GM18505 (cell line): ENCODE results near the gene ZNF837.

Experiments used
- ATAC-seq: cut with Tn5 transposase; IDR thresholded peaks from one replicate; pipeline ENCODE4 v1.9.1; 2021; ENCODE audit not compliant: unreplicated experiment
- POLR2A ChIP-seq: IDR thresholded peaks from 4 replicates; pipeline ENCODE4 v1.6.1; 2011; ENCODE audit warnings: borderline replicate concordance; ENCODE audit not compliant: insufficient read depth, insufficient read length; ENCODE audit errors: extremely low read depth

Gene ZNF837

DNA sequence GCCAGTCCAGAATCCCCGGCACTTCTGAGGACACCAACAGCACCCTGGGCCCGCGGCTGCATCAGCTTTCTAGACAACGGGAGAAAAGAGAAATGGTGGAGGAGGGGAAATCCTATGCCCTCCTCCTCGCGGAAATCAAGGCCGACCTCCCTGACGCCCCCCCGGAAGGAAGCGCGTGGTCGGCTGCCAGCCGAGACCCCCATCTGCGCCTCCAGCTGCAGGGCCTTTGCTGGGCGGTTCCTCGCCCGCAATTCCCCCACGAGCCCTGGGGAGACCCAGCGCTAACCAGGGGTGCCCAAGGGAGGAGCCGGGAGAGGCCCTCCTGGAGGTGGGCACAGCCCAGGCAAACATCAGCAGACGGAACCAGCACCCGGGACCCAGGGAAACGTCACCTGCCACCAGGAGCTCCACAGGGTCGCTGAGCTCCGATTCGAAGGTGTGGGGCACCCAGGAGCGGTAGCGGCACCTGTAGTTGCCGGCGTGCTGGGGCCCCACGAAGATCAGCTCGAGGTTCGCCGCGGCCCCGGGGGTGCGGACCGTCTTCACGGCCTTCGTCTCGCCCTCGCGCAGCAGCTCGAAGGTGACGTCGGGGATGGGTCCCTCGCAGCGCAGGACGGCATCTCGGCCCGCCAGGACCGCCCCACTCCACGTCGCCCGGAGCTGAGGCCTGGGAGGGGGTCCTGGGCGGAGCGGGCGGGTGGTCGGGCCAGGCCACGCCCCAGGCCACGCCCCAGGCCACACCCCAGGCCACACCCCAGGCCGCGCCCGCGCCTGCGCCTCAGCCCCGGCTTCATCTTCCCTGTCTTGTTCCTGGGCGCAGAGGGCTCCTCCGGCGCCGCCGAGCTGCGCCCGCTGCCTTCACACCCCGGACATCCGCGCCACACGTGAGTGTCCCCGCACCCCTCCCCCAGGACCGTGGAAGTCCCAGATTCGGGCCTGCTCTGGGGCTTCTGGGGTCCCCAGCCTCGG lies 33.6 kb downstream of the ZNF837 start:
- peak; percentile 68 for TF ChIP-seq POLR2A
- peak; percentile 81 for ATAC-seq

GRCh38 chr19:58345558-58345957 lies 35.3 kb downstream of the ZNF837 start:
- no peak for TF ChIP-seq POLR2A
- ATAC-seq = no peak

DNA sequence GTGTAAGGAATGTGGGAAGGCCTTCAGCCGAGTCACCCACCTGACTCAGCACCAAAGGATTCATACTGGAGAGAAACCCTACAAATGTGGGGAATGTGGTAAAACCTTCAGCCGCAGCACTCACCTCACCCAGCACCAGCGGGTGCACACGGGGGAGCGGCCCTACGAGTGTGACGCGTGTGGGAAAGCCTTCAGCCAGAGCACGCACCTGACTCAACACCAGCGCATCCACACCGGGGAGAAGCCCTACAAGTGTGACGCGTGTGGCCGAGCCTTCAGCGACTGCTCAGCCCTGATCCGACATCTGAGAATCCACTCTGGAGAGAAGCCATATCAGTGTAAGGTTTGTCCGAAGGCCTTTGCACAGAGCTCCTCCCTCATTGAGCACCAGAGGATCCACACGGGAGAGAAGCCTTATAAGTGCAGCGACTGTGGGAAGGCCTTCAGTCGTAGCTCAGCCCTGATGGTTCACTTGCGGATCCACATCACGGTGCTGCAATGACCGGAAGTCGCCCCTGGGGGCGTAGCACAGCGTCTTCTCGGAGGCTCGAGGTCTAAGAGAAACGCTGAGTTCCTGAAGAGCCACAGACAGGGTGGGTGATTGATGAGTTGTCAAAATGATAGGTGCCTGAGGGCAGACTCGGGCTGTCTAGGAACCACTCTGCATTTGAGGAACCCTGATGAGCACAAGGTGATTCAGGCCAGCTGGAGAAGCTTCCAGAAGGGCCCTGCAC lies 41.8 kb downstream of the ZNF837 start:
- TF ChIP-seq POLR2A = no peak
- ATAC-seq = no peak

- ATAC-seq = no peak
- no peak for TF ChIP-seq POLR2A
Observed at GRCh38 chr19:58338336-58338735, 42.5 kb downstream of the ZNF837 start.

DNA sequence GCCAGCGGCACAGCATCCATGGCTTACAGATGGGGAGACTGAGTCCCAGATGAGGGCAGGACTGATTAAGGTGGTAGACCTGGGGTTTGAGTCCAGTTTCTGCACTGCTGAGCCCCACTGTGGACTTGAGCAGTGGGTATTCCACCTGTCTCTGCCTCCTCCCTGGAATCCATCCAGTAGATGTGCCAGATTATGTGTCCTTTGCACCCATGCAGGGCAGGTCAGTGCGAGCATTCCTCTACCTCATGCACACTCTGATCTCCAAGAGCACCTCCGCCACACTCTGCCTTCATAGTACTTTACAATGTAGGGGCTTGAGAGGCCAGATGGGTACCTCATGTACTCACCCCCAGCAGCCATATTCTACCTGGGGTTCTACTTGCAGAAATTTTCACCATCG lies 44.0 kb downstream of the ZNF837 start:
- ATAC-seq = no peak
- no peak for TF ChIP-seq POLR2A

DNA sequence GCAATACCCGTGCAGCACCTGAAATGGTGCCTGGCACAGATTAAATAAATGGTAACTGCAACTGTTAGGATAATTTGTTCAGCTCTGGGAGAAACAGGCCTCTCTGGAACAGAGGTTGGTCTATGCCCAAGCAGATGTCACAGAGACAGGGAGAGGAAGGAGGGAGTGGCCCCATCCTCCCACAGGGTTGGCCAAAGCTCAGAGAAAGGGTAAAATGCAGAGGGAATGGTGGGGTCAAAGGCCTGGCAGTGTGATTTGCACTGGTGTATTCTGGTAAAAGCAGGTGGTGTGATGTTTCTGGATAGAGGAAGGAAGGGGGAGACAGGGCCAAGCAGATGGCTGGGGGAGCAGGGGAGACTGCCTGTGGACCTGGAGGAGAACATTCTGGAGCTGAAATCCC lies 44.6 kb downstream of the ZNF837 start:
- no peak for ATAC-seq
- TF ChIP-seq POLR2A = no peak

- TF ChIP-seq POLR2A = no peak
Observed at GRCh38 chr19:58335630-58336029, 45.2 kb downstream of the ZNF837 start.

GRCh38 chr19:58334691-58335249 lies 46.1 kb downstream of the ZNF837 start:
- TF ChIP-seq POLR2A = no peak
- no peak for ATAC-seq

More at GRCh38 chr19:58335630-58336029, 45.2 kb downstream of the ZNF837 start:
- no peak for ATAC-seq

DNA sequence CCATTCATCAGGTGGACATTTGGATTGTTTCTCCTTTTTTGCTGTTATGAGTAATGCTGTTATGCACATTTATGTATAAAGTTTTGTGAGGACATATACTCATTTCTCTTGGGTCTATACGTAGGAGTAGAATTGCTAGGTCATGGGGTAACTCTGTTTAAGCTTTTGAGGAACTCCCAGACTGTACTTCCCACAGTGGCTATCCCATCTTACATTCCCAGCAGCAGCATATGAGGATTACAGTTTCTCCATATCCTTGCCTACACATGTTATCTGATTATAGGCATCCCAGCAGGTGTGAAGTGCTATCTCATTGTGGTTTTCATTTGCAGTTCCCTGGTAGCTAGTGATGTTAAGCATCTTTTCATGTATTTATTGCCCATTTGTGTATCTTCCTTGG lies 48.1 kb downstream of the ZNF837 start:
- TF ChIP-seq POLR2A = no peak
- ATAC-seq = no peak

GRCh38 chr19:58330458-58330857 lies 50.4 kb downstream of the ZNF837 start:
- ATAC-seq = no peak
- no peak for TF ChIP-seq POLR2A

GRCh38 chr19:58328999-58329398 lies 51.8 kb downstream of the ZNF837 start:
- no peak for TF ChIP-seq POLR2A
- no peak for ATAC-seq

DNA sequence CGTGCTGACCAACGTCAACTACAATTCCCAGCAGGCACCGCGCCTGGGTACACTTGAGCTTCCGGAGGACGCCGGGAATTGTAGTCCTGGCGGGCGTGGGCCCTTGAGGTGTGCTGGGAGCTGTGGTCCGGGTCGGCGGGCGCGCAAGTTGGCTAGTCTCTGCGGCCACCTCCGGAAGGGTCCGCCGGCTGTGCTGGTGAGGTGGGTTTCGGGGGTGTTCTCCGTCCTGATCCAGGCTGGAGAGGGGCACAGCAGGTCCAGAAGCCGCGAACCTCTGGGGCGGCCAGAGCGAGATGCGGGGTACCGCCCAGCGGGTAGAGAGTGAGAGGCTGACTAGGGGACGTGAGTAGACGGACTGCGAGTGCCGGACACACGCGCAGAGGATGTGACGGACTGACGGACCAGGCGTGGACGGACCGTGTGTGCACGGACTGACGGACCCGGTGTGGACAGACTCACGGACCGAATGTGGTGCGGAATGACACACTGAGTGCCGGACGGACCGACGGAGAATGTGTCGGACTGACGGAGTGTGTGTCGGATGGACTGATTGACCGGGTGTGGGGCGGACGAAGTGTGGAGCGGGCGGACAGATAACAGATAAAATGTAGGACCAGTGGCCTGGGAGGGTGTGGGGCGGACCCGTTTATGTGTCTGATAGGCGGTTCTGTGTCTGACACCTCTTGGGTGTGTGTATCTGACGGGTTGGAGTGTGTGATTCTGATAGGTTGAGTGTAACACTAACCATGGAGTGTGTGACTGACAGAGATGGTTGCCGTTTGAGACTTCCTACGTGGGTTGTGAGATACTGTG lies 53.7 kb downstream of the ZNF837 start, which contains the start of gene ZSCAN22:
Gene ZSCAN22 (plus strand): TSS at position 81 of the 813 bp plus-strand sequence. CDS start 7,809 bp downstream, outside the sequence.
- peak; percentile 57 for TF ChIP-seq POLR2A
- peak; percentile 86 for ATAC-seq
